GM18499 (cell line): Measurements from ENCODE around the gene NSMCE3.

Experiments
- ATAC-seq: cut with Tn5 transposase; IDR thresholded peaks from one replicate; pipeline ENCODE4 v1.9.1; 2021; ENCODE audit warnings: moderate number of reproducible peaks; ENCODE audit not compliant: insufficient read depth, unreplicated experiment

NSMCE3 gene

GRCh38 chr15:29269485-29270168 lies at the start of gene NSMCE3:
Gene NSMCE3, minus strand, starts transcription at chr15:29269822. Its CDS starts 117 bp downstream, at chr15:29269705.
- peak; percentile 76 for ATAC-seq

- no peak for ATAC-seq
Measured at GRCh38 chr15:29316422-29316821, 46.8 kb upstream of the NSMCE3 start.

- ATAC-seq = no peak
Measured at GRCh38 chr15:29312387-29312786, 42.8 kb upstream of the NSMCE3 start.

GRCh38 chr15:29311696-29312095 lies 42.1 kb upstream of the NSMCE3 start:
- no peak for ATAC-seq

DNA sequence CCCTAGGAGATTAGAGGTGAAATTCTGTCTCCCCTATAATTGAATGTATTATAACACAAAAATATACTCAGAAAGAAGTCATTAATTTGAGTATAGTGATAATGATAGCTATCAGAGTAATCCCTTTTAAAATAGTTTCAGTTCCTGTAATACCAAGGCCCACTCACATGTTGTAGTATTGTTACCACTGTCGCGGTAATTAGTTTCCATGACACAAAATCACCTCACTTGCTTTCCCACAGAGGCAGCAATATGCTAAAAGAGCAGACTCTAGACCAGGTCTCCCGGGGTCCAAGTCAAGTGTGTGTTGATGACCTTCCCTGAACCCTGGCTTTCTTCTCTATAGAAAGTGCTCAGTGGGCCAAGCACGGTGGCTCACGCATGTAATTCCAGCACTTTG lies 39.5 kb upstream of the NSMCE3 start:
- ATAC-seq = peak; percentile 59

GRCh38 chr15:29308299-29308698 lies 38.7 kb upstream of the NSMCE3 start:
- ATAC-seq = no peak

GRCh38 chr15:29305556-29305955 lies 35.9 kb upstream of the NSMCE3 start:
- no peak for ATAC-seq

GRCh38 chr15:29302871-29303270 lies 33.2 kb upstream of the NSMCE3 start:
- no peak for ATAC-seq

DNA sequence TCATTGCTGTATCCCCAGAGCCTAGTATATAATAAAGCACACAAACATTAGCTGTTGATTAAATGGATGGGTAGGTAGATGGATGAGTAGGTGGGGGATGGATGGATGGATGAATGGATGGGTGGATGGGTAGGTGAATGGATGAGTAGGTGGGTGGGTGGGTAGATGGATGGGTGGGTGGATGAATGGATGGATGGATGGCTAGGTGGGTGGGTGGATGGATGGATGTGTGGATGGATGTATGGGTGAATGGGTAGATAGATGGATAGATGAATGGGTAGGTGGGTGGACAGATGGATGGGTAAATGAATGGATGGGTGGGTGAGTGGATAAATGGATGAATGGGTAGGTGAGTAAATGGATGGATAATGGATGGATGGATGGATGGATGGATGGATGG lies 30.2 kb upstream of the NSMCE3 start:
- ATAC-seq = no peak

GRCh38 chr15:29299331-29299730 lies 29.7 kb upstream of the NSMCE3 start:
- no peak for ATAC-seq

DNA sequence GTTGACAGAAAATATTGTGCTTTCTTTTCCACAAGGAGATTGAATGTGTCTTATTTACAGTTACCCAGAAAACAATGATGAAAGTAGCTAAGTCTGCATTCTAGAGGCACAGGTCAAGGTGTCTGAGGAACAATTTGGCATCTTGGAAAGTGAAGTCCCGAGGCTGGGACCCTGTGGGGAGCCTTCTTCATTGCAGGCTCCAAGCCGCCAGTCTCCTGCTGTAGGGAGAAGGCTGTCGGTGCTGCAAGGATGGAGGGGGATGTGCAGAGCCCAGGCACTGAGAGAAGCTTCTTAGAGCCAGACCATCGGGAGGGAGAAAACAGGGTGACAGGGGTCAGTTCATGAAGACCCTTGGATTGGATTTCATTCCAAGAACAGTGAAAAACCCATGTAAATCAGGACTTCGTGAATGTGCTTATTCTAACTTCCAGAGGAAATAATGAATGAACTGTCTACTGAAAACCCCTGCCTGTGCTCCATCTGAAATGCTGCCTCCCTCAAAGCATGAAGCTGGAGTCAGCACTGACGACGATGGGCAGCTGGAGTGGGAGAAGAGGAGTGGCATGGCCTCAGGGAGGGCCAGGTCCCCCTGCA lies 25.2 kb upstream of the NSMCE3 start:
- ATAC-seq = no peak

DNA sequence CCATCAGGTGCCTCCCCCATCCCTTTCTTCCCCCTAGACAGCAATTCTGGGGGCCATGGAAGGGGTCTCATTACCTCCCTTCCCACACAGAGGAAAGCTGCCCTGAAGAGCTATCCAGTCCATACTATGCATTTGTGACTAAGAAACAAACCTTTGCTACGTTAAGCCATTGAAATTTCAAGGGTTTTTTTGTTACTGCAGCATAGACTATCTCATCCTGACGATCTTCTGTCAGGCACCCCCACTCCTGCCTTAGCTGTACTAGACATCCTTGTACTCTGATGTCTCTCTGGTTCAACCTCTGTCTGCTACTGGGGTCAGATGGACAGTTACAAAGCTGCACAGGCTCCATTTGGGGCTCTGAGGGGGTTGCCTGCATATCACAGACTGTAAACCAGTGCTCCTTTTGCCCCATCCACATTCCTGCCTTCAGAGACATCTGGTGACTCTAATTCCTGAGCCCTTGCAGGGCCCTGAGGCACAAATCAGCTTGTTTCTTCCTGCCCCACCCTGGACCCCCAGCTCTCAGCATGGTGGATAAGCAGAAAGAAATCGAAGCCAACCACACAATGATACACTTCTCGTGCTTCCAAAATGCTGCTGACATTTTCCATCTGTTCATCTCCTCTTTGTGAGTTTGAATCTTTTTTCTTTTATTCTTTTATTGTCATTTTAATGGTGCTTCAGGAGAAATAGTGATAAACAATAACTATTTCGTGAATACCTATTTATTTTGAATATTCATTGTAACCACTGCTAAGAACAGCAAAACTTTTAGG lies 21.6 kb upstream of the NSMCE3 start:
- no peak for ATAC-seq

GRCh38 chr15:29289173-29289572 lies 19.6 kb upstream of the NSMCE3 start:
- no peak for ATAC-seq

- ATAC-seq = no peak
Measured at GRCh38 chr15:29285386-29285785, 15.8 kb upstream of the NSMCE3 start.

DNA sequence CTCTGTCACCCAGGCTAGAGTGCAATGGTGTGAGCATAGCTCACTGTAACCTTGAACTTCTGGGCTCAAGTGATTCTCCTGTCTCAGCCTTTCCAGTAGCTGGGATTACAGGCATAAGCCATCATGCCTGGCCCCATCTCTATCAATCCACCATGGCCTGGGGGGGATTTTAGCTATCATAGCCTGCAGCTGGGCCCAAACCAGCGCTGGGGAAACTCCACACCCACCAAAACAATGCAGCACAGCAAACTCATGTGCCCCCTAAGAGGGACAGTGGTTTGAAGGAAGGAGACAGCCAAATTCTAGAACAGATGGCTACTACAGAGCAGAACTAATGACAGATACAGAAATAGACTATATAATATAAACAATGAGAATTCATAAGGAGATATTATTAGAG lies 13.8 kb upstream of the NSMCE3 start:
- no peak for ATAC-seq

GRCh38 chr15:29280514-29280913 lies 10.9 kb upstream of the NSMCE3 start:
- ATAC-seq = no peak

- ATAC-seq = no peak
Measured at GRCh38 chr15:29278436-29279105, 8.9 kb upstream of the NSMCE3 start.

DNA sequence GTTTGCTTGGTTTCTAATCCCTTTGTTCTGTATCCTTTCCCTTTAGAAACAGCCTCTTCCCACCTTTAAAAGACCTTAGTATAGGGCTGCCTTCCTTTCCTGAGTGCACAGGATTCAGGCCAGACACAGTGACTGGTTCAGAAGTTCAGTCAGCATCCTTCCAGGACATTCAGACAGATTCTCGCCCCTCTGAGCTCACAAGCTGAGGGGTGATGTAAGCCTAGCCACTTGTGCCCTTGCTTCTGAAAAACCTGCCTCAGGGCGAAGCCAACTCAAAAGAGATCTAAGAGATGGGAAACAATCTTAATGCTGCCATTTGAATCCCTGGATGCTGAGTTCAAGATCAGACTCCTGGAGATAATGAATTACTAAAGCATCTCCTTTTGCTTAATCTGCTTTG lies 6.7 kb upstream of the NSMCE3 start:
- ATAC-seq = no peak

DNA sequence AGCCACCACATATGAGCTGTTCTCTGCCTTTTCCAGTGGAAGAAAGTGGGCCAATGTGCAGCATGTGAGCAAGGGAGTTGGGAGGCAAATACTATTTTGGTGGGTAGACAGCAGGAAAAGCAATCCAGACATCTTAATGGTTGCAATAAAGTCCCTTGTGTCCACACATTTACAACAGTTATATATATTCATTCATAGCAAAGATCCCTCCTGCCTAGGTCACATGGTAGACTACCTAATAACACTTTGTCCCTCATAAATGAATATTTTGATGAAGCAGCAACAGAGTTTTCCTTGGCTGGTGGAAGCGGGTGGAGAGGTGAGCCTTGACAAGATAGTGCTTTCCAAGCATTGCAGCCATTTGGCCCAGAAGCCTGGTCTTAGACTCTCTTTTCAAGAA lies 6.2 kb upstream of the NSMCE3 start:
- ATAC-seq = no peak

- no peak for ATAC-seq
Measured at GRCh38 chr15:29274946-29275345, 5.3 kb upstream of the NSMCE3 start.

- no peak for ATAC-seq
Measured at GRCh38 chr15:29272219-29272618, 2.6 kb upstream of the NSMCE3 start.
